ENCODE results near the gene ADAM10.
"Not testable (repeated sequence)": the region's sequence is repeated elsewhere in the genome, so short reads cannot be mapped to it uniquely, and the experiment has no call there.

ADAM10 gene

GRCh38 chr15:58605931-58606530 is 143.5 kb downstream of the ADAM10 start:
- TF ChIP-seq CTCF (IDR thresholded peaks at IDR 0.05; ENCODE audit: control insufficient read depth, insufficient read depth, low read depth, low read length, missing control alignments): no peak

DNA sequence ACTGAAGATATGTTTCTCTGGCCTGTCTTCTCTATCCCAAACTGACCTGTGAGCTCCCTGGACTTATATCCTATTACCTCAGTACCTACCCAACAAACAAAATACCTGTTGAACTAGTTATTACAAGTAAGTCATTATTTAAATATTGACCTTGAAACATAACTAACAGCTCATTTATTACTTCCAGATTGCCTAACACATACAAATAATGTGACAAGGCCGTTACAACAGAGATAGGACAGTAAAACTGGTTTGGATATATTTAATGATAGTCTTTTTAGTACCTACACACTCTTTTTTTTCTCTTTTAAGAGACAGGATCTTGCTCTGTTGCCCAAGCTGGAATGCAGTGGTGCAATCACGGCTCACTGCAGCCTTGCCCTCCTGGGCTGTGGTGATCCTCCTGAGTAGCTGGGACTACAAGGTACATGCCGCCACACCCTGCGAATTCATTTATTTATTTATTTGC is 145.0 kb downstream of the ADAM10 start:
- no peak for TF ChIP-seq CTCF (IDR thresholded peaks at IDR 0.05; ENCODE audit: control insufficient read depth, insufficient read depth, low read depth, low read length, missing control alignments)
- H3K4me3 ChIP-seq (ENCODE audit: control insufficient read depth, low read depth, low read length): no peak overlapping the region
- no peak for DNase-seq (ENCODE audit: low read depth)

More at GRCh38 chr15:58605931-58606530, 143.5 kb downstream of the ADAM10 start:
- no peak for DNase-seq (ENCODE audit: low read depth)
- H3K4me3 ChIP-seq (ENCODE audit: control insufficient read depth, low read depth, low read length): no peak overlapping the region

DNA sequence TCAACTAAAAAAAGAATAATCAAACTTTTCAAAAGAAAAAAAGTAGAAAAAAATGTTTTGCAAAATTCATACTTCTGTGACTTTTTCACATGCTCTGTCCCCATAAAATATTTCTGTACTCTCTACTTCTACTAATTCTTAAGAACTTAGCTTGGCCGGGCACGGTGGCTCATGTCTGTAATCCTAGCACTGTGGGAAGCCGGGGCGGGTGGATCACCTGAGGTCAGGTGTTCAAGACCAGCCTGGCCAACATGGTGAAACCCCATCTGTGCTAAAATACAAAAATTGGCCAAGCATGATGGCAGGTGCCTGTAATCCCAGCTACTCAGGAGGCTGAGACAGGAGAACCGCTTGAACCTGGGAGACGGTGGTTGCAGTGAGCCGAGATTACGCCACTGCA is 145.6 kb downstream of the ADAM10 start:
- DNase-seq (ENCODE audit: low read depth); H3K4me3 ChIP-seq (ENCODE audit: control insufficient read depth, low read depth, low read length): not testable (repeated sequence)

DNA sequence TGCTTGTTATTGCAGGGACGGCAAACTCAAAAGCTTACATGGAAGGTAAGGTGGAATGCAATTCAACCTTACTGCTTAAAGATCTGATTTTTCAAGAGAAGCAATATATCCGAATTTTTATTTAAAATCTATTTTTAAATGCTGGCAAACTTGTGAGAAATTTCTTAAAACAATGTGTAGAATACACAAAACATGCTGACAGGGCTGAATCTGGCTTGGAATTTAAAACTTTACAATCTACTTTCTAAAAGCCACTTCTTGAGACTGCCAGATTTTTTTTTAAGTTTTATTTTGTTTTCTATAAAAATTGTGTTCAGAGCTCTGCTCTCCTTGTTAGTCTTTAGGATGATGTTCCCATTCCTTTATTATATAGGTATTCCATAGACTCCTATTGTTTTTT is 146.7 kb downstream of the ADAM10 start:
- no peak overlapping the region for H3K4me3 ChIP-seq (ENCODE audit: control insufficient read depth, low read depth, low read length)
- no peak for TF ChIP-seq CTCF (IDR thresholded peaks at IDR 0.05; ENCODE audit: control insufficient read depth, insufficient read depth, low read depth, low read length, missing control alignments)
- no peak for DNase-seq (ENCODE audit: low read depth)

GRCh38 chr15:58598829-58599210 is 150.7 kb downstream of the ADAM10 start:
- DNase-seq (ENCODE audit: low read depth): no peak
- no peak for TF ChIP-seq CTCF (IDR thresholded peaks at IDR 0.05; ENCODE audit: control insufficient read depth, insufficient read depth, low read depth, low read length, missing control alignments)
- H3K4me3 ChIP-seq (ENCODE audit: control insufficient read depth, low read depth, low read length): no peak overlapping the region

DNA sequence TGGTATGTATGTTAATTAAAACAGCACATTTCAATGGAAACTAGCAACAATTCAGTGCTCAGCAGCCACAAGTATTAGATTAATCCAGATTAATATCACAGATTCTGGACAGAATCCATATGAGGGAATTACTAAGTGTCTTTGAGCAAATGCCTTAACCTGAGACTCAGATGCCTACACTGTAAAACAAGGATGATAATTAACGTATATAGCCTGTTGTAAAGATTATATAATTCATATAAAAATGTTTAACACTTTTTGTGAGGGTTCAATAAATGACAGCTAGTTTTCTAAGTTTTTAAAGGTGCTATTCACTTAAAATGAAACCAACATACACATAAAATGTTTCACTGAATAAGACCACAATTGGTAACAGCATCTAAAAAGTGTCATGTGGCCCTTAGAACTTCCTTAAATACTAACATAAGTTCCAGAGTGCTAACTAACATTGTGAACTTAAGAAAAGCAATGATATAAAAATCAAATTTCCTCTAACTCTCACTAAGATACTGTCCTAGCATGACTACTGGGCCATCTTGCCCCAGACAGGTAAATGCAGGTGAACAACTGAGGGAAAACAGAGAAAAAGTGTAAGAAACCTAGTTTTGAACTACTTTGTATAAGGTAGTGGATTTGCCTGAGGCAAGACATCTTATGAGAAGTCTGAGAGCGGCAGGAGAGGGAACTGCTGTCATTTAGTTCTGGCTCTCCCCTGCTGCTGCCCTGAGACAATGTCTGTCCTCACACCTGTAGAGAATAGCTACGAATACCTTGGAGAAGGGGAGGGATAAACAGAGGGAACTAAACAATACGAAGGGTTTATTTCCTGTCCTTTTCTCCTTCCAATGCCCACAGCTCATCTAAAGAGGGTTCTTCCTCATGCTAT is 151.3 kb downstream of the ADAM10 start:
- DNase-seq (ENCODE audit: low read depth): no peak
- no peak for TF ChIP-seq CTCF (IDR thresholded peaks at IDR 0.05; ENCODE audit: control insufficient read depth, insufficient read depth, low read depth, low read length, missing control alignments)
- H3K4me3 ChIP-seq (ENCODE audit: control insufficient read depth, low read depth, low read length): no peak overlapping the region
